ENCODE measurements around the gene MINDY2.
"Not testable (repeated sequence)": the region's sequence is repeated elsewhere in the genome, so short reads cannot be mapped to it uniquely, and the experiment has no call there.

MINDY2 gene

GRCh38 chr15:58833681-58834426 lies 62.8 kb downstream of the MINDY2 start:
- ATAC-seq = not testable (repeated sequence)

GRCh38 chr15:58839485-58839884 lies 68.4 kb downstream of the MINDY2 start:
- ATAC-seq = no peak

- no peak for ATAC-seq
Observed at GRCh38 chr15:58840048-58840447, 68.9 kb downstream of the MINDY2 start.

DNA sequence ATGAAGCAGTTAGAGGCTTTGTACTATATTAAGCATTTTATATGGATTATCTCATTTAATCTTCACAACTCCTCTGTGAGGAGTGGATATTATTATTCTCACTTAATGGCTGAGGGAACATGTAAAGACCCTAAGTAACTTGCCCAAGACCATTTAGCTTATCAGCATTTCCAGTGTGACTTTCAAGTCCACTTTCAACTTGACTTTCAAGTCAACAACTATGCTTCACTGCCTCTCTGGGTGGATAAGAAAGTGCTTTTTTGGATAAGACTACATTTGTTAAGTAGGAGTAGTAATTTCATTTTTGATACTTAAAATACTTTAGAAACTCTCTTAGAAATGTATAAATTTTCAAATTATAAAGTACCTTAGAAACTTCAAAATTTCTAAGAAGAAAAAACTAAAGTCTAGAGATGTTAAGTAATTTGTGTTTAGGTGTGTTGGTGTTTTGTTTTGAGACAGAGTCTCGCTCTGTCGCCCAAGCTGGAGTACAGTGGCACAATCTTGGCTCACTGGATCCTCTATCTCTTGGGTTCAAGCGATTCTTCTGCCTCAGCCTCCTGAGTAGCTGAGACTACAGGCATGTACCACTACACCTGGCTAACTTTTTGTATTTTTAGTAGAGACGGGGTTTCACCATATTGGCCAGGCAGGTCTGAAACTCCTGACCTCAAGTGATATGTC lies 71.8 kb downstream of the MINDY2 start:
- no peak for ATAC-seq

DNA sequence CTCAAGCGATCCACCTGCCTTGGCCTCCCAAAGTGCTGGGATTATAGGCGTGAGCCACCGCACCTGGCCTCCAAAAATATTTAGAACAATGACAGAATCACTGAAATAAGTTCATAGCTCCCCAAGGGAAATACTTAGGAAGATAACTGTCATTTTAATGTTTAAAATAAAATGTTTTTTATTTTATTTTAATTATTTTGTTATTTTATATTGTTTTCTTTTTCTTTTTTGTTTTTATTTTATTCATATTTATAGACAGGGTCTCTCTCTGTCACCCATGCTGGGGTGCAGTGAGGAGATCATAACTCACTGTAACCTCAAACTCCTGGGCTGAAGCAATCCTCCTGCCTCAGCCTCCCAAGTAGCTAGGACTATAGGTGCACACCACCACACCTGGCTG lies 80.1 kb downstream of the MINDY2 start:
- ATAC-seq = not testable (repeated sequence)

GRCh38 chr15:58852347-58852746 lies 81.2 kb downstream of the MINDY2 start:
- no peak for ATAC-seq

DNA sequence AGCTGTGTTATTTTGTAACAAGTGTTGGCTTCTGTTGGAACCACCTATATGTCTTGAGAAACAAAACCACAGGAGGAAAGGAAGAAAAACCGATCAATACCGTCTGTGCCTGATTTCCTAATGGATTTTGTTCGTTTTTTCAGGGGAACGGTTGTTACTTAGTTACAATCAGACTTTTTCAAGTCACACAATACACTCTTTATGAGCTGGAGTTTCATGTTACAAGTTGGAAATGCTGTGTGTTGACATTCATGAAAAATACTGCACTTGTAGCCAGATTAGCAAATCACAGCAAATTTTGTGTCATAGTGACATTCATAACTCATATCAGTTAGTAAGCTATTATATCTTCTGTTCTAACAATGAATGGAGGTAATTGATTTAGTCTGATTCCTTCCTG lies 83.5 kb downstream of the MINDY2 start:
- no peak for ATAC-seq

DNA sequence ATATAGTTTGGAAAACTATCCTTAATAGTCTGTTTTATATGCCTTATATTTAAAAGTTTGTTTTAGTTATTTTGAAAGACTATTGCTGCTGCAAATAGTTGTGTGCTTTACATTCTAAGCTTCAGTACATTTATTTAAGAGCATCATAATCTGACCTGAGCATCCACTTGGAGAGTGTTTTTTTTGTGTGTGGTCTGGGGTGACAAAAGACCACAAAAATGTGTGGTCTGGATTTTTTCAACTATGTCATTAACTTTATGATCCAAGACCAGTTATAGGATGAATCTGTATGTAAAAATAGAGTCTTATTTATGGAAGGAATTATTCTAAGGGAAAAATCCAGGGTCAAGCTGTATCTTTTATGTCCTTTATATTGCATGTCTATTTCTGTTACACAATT lies 85.0 kb downstream of the MINDY2 start:
- ATAC-seq = no peak

DNA sequence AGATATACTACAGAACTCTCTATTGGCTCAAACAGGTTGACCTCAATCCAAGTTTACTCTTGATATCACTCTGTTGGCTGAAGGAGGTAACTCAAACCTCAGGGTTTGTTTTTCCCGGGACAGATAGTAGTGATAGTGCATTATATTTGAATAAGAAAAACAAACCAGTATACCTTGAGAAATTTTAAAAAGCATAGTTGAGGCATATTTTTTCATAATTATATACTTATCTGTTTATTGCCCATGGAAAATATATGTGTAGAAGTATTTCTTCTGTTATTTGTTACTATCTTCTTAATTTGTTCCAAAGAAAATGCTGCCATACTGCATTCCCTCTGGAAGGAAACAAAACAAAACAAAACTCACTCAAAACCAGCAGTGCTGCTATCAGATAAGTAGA lies 85.5 kb downstream of the MINDY2 start:
- not testable (repeated sequence) for ATAC-seq

- no peak for ATAC-seq
Observed at GRCh38 chr15:58862326-58862725, 91.2 kb downstream of the MINDY2 start.

DNA sequence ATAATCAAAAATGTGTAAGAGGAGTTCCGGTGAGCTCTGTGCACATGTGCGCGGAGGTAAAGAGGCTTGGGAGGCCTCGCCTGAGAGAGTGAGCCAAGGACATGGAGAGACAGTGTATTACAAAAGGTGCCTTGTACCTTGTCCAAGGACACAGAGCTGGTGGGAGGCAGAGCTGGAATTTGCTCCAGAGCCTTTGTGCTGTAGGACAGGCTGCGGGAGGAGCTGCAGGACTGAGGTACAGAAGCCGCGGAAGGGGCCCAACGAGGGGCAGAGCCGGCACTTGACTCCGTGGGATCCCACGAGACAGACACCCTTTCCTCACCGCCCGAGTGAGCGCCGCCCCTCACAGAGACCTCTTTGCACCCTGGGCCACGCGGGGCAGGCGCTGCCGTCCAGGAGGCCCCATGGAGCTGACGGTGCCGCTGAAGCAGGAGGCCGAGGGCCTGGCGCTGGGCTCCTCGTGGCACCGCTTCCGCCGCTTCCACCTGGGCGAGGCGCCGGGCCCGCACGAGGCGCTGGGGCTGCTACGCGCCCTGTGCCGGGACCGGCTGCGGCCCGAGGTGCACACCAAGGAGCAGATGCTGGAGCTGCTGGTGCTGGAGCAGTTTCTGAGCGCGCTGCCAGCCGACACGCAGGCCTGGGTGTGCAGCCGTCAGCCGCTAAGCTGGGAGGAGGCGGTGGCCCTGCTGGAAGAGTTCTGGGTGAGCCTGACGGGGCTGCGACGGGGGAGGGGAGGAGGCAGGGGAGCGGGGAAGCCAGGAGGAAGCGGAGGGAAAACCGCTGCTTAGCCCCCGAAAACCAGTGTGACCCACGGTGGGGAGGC lies 93.7 kb downstream of the MINDY2 start:
- no peak for ATAC-seq

DNA sequence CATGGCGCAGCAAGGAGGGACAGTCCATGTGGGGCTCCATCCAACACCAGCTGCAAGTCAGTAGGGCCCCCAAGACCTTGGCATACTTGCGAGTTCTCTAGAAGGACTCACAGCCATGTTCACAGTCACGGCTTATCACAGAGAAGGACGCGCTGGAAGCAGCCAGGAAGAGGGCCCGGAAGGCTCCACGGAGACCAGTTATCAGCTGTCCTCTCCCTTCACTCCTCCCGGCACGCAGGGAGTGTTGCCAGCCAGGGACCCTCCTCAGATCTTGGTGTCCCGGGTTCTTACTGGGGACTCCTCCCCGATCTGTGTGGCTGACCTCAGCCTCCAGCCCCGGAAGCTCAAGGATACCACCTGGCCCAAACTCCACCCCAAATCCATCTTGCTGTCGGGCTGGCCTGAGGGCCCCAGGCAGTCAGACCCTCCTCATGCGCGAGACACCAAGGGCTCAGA lies 94.4 kb downstream of the MINDY2 start:
- ATAC-seq = no peak

- no peak for ATAC-seq
Observed at GRCh38 chr15:58867926-58868325, 96.8 kb downstream of the MINDY2 start.

DNA sequence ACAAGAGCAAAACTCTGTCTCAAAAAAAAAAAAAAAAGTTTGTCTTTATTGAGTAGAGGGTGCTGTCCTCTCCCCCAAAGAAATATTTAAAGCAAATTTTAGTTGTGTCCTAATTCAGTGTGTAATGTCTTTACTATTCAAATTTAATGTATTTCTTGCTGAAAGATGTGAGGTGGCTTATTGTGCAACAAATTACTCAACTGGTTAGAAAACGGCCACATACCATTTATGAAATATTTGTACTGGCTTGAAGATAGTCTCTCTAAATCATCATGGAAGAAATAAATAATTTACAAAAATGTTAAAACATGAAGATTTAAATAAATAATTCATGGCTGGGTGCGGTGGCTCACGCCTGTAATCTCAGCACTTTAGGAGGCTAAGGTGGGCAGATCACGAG lies 99.3 kb downstream of the MINDY2 start:
- ATAC-seq = no peak

- ATAC-seq = no peak
Observed at GRCh38 chr15:58873267-58873666, 102.2 kb downstream of the MINDY2 start.

- ATAC-seq = no peak
Observed at GRCh38 chr15:58875343-58875742, 104.2 kb downstream of the MINDY2 start.

DNA sequence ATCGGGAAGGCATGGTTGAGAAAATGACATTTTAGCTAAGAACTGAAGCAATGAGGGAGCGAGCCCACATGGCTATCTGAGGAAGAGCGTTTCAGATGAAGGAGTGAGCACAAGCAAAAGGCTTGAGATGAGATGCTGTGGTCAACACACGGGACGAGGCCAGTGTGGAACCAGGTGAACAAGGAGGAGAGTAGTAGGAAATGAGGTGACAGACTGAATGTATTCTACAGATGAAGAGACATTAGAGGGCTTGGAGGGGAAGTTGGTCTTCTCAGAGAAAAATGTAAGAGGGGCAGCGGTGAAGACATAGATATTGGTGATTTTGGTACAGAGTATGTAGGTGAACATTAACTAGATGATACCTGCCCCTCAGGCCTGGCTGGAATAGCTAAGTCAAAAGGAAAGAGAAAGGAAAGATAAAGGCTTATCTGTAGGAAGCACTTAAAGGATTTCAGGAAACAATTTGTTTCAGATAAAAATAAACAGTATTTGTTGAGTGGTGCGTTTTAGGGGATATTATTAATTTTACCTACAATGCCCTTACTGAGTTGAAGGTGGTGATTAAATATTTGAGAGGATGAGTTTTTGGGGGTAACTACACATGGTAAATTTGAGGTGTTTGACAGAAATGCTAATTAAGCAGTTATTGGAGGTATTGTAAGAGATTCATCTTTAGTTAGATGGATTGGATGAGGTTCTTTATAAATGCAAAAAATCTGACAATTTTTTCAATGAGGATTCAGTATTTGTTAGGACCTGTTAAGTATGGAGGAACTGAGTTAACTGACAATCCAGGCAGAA lies 105.4 kb downstream of the MINDY2 start:
- ATAC-seq = no peak

GRCh38 chr15:58877999-58878825 lies 107.1 kb downstream of the MINDY2 start:
- ATAC-seq = no peak

DNA sequence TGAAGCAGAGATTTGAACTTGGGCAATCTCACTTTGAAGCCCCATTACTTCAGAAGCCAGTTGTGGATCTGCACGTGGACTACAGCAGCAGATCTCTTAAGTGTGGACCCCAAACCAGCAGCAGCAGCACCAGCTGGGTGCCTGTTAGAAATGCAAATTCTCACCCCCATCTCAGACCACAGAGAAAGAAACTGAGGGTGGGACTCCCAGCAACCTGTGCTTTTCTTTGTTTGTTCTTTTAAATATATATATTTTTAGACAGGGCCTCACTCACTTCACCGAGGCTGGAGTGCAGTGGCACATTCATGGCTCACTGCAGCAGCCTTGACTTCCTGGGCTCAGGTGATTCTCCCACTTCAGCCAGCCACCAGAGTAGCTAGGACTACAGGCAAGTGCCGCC lies 109.2 kb downstream of the MINDY2 start:
- no peak for ATAC-seq

DNA sequence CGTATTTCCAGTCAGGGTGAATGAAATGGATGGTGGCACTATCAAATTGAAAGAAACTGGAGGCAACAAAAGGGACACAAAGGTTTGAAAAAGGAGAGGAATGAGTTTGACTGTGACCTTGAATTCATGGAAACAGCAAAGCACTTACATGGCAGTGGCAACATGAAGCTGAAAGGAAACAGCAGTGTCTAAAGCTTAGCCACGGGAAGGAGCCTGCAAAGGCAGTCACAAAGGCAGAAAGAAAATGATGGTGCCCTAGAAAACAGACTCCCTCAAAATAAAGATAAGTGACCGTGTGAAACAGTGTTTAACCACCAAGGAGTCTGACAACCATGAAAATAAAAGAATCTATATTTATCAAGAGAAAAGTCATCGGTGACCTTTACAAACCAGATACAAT lies 111.1 kb downstream of the MINDY2 start:
- no peak for ATAC-seq

- ATAC-seq = not testable (repeated sequence)
Observed at GRCh38 chr15:58883926-58884325, 112.8 kb downstream of the MINDY2 start.

GRCh38 chr15:58886921-58887320 lies 115.8 kb downstream of the MINDY2 start:
- ATAC-seq = no peak

All from activated CD4-positive, CD25-positive, alpha-beta regulatory T cell treated with anti-CD3 and anti-CD28 coated beads, Interleukin-2, amount 50 U/mL, for 24 hours (primary cell).